GM23248 (cell line): Measurements from ENCODE around the gene CREB3L2. TPM values are rescaled to one million over a fixed set of nuclear protein-coding genes. Genes with fewer than 3 reads are reported as not detected.
"Not testable (repeated sequence)": the region's sequence is repeated elsewhere in the genome, so short reads cannot be mapped to it uniquely, and the experiment has no call there.

Experiments used
- DNase-seq: peaks from one replicate; pipeline ENCODE4 v3.0.0-alpha.2; 2015
- H2AFZ ChIP-seq: fragments of 200-600 bp; sonication (generic); 2 replicates; pipeline ENCODE4 v1.6.1; 2016; ENCODE audit warnings: antibody characterized with exemption
- H3F3A ChIP-seq: fragments of 200-600 bp; sonication (generic); 2 replicates; pipeline ENCODE4 v1.6.1; 2016; ENCODE audit warnings: mild to moderate bottlenecking, antibody characterized with exemption, mixed run types; ENCODE audit not compliant: insufficient read depth
- H3K27ac ChIP-seq: fragments of 200-600 bp; sonication (generic); 2 replicates; pipeline ENCODE4 v1.5.1; 2016; ENCODE audit warnings: mild to moderate bottlenecking
- H3K27me3 ChIP-seq: fragments of 200-600 bp; sonication (generic); replicated peaks from 2 replicates; pipeline ENCODE4 v1.6.1; 2016; ENCODE audit warnings: mild to moderate bottlenecking; ENCODE audit not compliant: insufficient read depth
- H3K36me3 ChIP-seq: fragments of 200-600 bp; sonication (generic); 2 replicates; pipeline ENCODE4 v1.6.1; 2016; ENCODE audit warnings: low read depth, mild to moderate bottlenecking
- H3K4me1 ChIP-seq: fragments of 200-600 bp; sonication (generic); 2 replicates; pipeline ENCODE4 v1.6.1; 2016; ENCODE audit warnings: mild to moderate bottlenecking; ENCODE audit not compliant: insufficient read depth
- H3K4me2 ChIP-seq: fragments of 200-600 bp; sonication (generic); one replicate; pipeline ENCODE4 v1.6.1; 2016; ENCODE audit warnings: mild to moderate bottlenecking; ENCODE audit not compliant: unreplicated experiment
- H3K4me3 ChIP-seq: fragments of 200-600 bp; sonication (generic); 2 replicates; pipeline ENCODE4 v1.5.1; 2016; ENCODE audit warnings: mild to moderate bottlenecking
- H3K79me2 ChIP-seq: fragments of 200-600 bp; sonication (generic); 2 replicates; pipeline ENCODE4 v1.6.1; 2016; ENCODE audit warnings: mild to moderate bottlenecking; ENCODE audit not compliant: insufficient read depth
- H3K9ac ChIP-seq: fragments of 200-600 bp; sonication (generic); 2 replicates; pipeline ENCODE4 v1.6.1; 2016; ENCODE audit warnings: mild to moderate bottlenecking
- H3K9me2 ChIP-seq: fragments of 200-600 bp; sonication (generic); 2 replicates; pipeline ENCODE4 v1.6.1; 2016; ENCODE audit warnings: mixed run types, mild to moderate bottlenecking, moderate library complexity; ENCODE audit not compliant: insufficient read depth
- H3K9me3 ChIP-seq: fragments of 200-600 bp; sonication (generic); one replicate; pipeline ENCODE4 v1.6.1; 2017; ENCODE audit warnings: low read depth
- H4K20me1 ChIP-seq: fragments of 200-600 bp; sonication (generic); 2 replicates; pipeline ENCODE4 v1.6.0; 2016; ENCODE audit not compliant: insufficient read depth
- EZH2 ChIP-seq: fragments of 200-600 bp; sonication (generic); IDR thresholded peaks from 2 replicates; pipeline ENCODE4 v1.6.1; 2018; ENCODE audit warnings: antibody characterized with exemption, mild to moderate bottlenecking; ENCODE audit not compliant: insufficient read depth, poor library complexity, severe bottlenecking
- EZH2phosphoT487 ChIP-seq: fragments of 200-600 bp; sonication (generic); IDR thresholded peaks from 2 replicates; pipeline ENCODE4 v1.6.1; 2018; ENCODE audit warnings: antibody characterized with exemption, moderate library complexity, mild to moderate bottlenecking, low read depth; ENCODE audit not compliant: insufficient read depth
- WGBS, 2 experiments: methylation state at CpG; one replicate each; pipeline ENCODE4 v1.1.6; 2015 to 2017; ENCODE audit warnings: low lambda C conversion rate in 2 of 2, low coverage in 1 of 2; ENCODE audit errors: missing lambda C conversion rate in 2 of 2; 5-methylcytosine and 5-hydroxymethylcytosine counted together
- in situ Hi-C: fragments of 300-500 bp; cut with MboI; formaldehyde crosslinking; loops from 2 replicates; pipeline ENCODE4 v1.15.0; 2020
- polyA plus RNA-seq: library from polyadenylated mRNA; unstranded; fragments of >200 nt; fragmentation: Nextera tagmentation; extraction: Ambion mirVana; gene quantifications from 2 replicates; pipeline ENCODE4 v1.2.1, GENCODE V29; 2016
- total RNA-seq: library from RNA; depleted of rRNA; stranded (reverse); fragments of >200 nt; shearing (Covaris generic); gene quantifications from 2 replicates; pipeline ENCODE4 v1.2.3, GENCODE V29; 2014

The CREB3L2 gene
- total and polyA plus RNA-seq, 2 experiments from 2014 or later = 43.7 to 53.7 TPM

- Histone ChIP-seq H3K27ac (peak overlapping the region; percentile 89; the same call in 1 of the 2 replicates), H2AFZ (no peak overlapping the region), H3K9me3 (no peaks in the 10 kb centered on the region), H3K9ac (no peak overlapping the region), H4K20me1 (no peaks in the 10 kb centered on the region), H3K4me2 (no peak overlapping the region), H3F3A (peaks cover 74% of the 10 kb centered on the region), H3K9me2 (no peaks in the 10 kb centered on the region), H3K36me3 (peaks cover 11% of the 10 kb centered on the region), H3K79me2 (peaks cover 100% of the 10 kb centered on the region), H3K27me3 (no peaks in the 10 kb centered on the region), H3K4me1 (peaks cover 78% of the 10 kb centered on the region), H3K4me3 (no peak overlapping the region)
- DNase-seq = no peak
- no peak for TF ChIP-seq EZH2phosphoT487
- no peak for TF ChIP-seq EZH2
- in situ Hi-C loops = no loop called here
- 91% methylated on average over 8 of the region's 8 CpGs for WGBS, 2 experiments
Observed at GRCh38 chr7:137985253-137985896, 16.5 kb downstream of the CREB3L2 start.

DNA sequence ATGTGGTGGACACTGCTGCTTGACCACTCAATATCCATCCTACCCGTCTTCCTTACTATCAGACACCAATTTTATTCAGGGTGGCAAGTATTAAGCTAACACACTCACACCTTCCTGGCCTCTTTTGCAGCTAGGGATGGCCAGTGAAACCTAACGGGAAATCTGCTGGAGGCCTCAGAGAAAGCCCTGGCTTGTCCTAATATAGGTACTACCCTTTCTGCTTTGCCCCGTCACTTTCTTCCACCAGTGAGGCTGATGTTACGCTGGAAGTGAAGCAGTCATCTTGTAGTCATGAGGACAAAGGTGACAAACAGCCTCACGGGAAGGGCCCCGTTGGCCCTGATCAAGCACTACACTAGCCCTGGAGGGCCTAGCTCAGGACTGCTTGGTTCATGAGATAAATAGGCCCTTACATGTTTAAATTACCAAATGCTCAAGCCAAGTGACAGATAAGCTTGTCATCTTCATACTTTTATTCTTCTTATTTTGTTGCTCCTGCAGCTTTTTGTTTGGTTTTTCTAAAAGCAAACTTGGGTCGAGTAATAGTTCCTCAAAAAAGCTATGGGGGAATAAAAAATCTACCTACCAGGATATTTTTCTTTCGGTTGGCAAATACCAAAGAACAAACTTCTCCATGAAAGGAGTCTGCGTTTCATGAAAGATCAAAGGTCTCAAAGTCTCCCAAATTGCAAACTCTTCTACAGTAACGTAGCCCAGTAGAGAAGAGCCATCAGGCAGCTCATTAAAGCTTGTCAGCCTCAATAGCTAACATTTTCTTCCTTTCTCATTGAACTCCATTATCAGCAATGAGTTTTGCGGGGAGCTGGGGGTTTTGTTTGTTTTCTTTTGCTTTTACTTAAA is 17.5 kb downstream of the CREB3L2 start:
- Histone ChIP-seq H4K20me1 (no peaks in the 10 kb centered on the region), H3K4me2 (no peak overlapping the region), H3K9ac (no peak overlapping the region), H3K27me3 (no peaks in the 10 kb centered on the region), H3K9me3 (no peaks in the 10 kb centered on the region), H3F3A (peaks cover 72% of the 10 kb centered on the region), H2AFZ (no peak overlapping the region), H3K36me3 (peaks cover 11% of the 10 kb centered on the region), H3K9me2 (no peaks in the 10 kb centered on the region), H3K4me1 (peaks cover 79% of the 10 kb centered on the region), H3K4me3 (no peak overlapping the region), H3K27ac (peak overlapping the region; percentile 89; the same call in 1 of the 2 replicates), H3K79me2 (peaks cover 100% of the 10 kb centered on the region)
- in situ Hi-C loops = no loop called here
- WGBS, 2 experiments = 85 to 87% methylated on average over 11 of the region's 11 CpGs
- TF ChIP-seq EZH2 = no peak
- no peak for TF ChIP-seq EZH2phosphoT487
- no peak for DNase-seq

DNA sequence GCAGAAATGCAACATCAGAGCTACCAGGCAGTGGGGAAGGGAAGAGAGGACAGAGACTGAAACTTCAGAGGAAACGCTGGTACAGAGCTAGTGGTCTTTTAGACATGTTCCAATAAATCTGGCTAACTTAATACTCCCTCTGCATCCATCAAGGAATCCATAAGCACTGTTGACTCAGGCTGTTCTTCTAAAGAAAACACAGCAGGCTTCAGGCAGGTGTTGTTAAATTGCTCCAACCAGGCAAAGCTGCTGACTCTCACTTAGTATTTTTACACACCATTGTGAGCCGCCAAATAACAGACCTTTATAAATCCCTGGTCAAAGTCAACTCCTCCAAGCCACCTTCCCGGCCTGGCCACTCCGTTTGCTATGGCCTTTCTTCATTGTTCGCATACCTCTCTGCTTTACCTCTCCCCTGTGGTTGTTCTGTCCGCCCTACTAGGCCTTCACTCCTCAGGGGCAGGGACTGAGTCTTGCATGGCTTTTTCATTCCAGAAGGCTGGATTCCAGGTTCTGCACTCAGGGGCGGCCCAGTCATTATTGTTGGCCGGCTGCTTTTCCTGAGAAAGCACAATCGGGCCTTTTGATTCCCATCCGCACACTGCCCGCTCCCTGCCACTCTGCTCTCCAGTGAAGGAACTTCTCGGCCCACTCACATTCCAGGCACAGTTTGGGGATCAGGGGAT is 18.4 kb downstream of the CREB3L2 start:
- Histone ChIP-seq H3K79me2 (peaks cover 100% of the 10 kb centered on the region), H3K9me2 (no peaks in the 10 kb centered on the region), H3F3A (peaks cover 80% of the 10 kb centered on the region), H3K36me3 (peaks cover 11% of the 10 kb centered on the region), H3K9me3 (no peaks in the 10 kb centered on the region), H2AFZ (no peak overlapping the region), H4K20me1 (no peaks in the 10 kb centered on the region), H3K9ac (no peak overlapping the region), H3K4me3 (no peak overlapping the region), H3K27ac (peak overlapping the region; percentile 89), H3K27me3 (no peaks in the 10 kb centered on the region), H3K4me2 (no peak overlapping the region), H3K4me1 (peaks cover 83% of the 10 kb centered on the region)
- in situ Hi-C loops = no loop called here
- no peak for DNase-seq
- WGBS, 2 experiments = 73 to 74% methylated on average over 12 of the region's 12 CpGs
- no peak for TF ChIP-seq EZH2phosphoT487
- no peak for TF ChIP-seq EZH2

DNA sequence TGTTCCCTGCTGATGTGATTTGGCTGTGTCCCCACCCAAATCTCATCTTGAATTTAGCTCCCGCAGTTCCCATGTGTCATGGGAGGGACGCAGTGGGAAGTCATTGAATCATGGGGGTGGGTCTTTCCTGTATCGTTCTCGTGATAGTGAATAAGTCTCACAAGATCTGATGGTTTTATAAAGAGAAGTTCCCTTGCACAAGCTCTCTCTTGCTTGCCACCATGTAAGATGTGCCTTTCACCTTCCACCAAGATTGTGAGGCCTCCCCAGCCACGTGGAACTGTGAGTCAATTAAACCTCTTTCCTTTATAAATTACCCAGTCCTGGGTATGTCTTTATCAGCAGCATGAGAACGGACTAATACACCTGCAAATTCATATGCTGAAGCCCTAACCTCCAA is 19.5 kb downstream of the CREB3L2 start:
- 98 to 100% methylated on average over 6 of the region's 6 CpGs for WGBS, 2 experiments
- Histone ChIP-seq H3F3A (peaks cover 84% of the 10 kb centered on the region), H3K79me2 (peaks cover 100% of the 10 kb centered on the region), H3K36me3 (peaks cover 11% of the 10 kb centered on the region), H3K27ac (peak overlapping the region; percentile 98; the same call in 1 of the 2 replicates), H3K4me1 (peaks cover 84% of the 10 kb centered on the region)
- H4K20me1 ChIP-seq, H3K9me3 ChIP-seq, DNase-seq, H3K27me3 ChIP-seq, H2AFZ ChIP-seq, H3K4me3 ChIP-seq, H3K9ac ChIP-seq, H3K4me2 ChIP-seq, in situ Hi-C loops, H3K9me2 ChIP-seq: not testable (repeated sequence)
